Measurements from ENCODE around the gene GGT6. TPM values are rescaled to one million over a fixed set of nuclear protein-coding genes. Genes with fewer than 3 reads are reported as not detected.

GGT6 gene
- total RNA-seq, 2 experiments from 2014 or later: not detected

GRCh38 chr17:4515501-4515900, 44.9 kb downstream of the GGT6 start:
- H3K36me3 Mint-ChIP-seq (ENCODE audit: low read depth): no peaks in the 10 kb centered on the region
- no peaks in the 10 kb centered on the region for H3K27me3 ChIP-seq (ENCODE audit: control insufficient read depth in 1 of 2, insufficient read depth in 2 of 2, low read length in 2 of 2)
- POLR2A ChIA-PET: no interaction called here
- intact Hi-C loops (cut with DNase I, micrococcal nuclease): no loop called here
- H3K4me3 Mint-ChIP-seq: no peak overlapping the region
- TF ChIP-seq CTCF (IDR thresholded peaks at IDR 0.05): no peak
- H3K4me1 Mint-ChIP-seq (ENCODE audit: low read depth): no peaks in the 10 kb centered on the region
- H3K4me1 ChIP-seq (ENCODE audit: insufficient read depth, low read length): no peaks in the 10 kb centered on the region
- H3K4me3 ChIP-seq (ENCODE audit: low read length): no peak overlapping the region
- H3K9me3 ChIP-seq (ENCODE audit: control insufficient read depth in 1 of 2, insufficient read depth in 1 of 2, low read length in 2 of 2): no peaks in the 10 kb centered on the region
- H3K27ac Mint-ChIP-seq: no peak overlapping the region
- H3K36me3 ChIP-seq (ENCODE audit: insufficient read depth, low read length): no peaks in the 10 kb centered on the region
- H3K27ac ChIP-seq (ENCODE audit: low read depth in 1 of 2, low read length in 2 of 2): no peak overlapping the region
- H3K9me3 Mint-ChIP-seq: no peaks in the 10 kb centered on the region
- no peak for ATAC-seq (ENCODE audit: poor library complexity)
- DNase-seq: no peak
- CTCF ChIA-PET: no interaction called here
- no peaks in the 10 kb centered on the region for H3K27me3 Mint-ChIP-seq

GRCh38 chr17:4514779-4515178, 45.6 kb downstream of the GGT6 start:
- Mint-ChIP-seq H3K27ac (no peak overlapping the region), H3K4me3 (no peak overlapping the region), H3K9me3 (no peaks in the 10 kb centered on the region), H3K36me3 (ENCODE audit: low read depth) (no peaks in the 10 kb centered on the region), H3K4me1 (ENCODE audit: low read depth) (peaks cover under 1% of the 10 kb centered on the region), H3K27me3 (no peaks in the 10 kb centered on the region)
- ChIA-PET CTCF (no interaction called here), POLR2A (no interaction called here)
- DNase-seq: no peak
- no peaks in the 10 kb centered on the region for H3K36me3 ChIP-seq (ENCODE audit: insufficient read depth, low read length)
- peaks cover 3% of the 10 kb centered on the region for H3K4me1 ChIP-seq (ENCODE audit: insufficient read depth, low read length)
- H3K9me3 ChIP-seq (ENCODE audit: control insufficient read depth in 1 of 2, insufficient read depth in 1 of 2, low read length in 2 of 2): no peaks in the 10 kb centered on the region
- H3K4me3 ChIP-seq (ENCODE audit: low read length): no peak overlapping the region
- no peak overlapping the region for H3K27ac ChIP-seq (ENCODE audit: low read depth in 1 of 2, low read length in 2 of 2)
- intact Hi-C loops (cut with DNase I, micrococcal nuclease): no loop called here
- no peak for ATAC-seq (ENCODE audit: poor library complexity)
- no peaks in the 10 kb centered on the region for H3K27me3 ChIP-seq (ENCODE audit: control insufficient read depth in 1 of 2, insufficient read depth in 2 of 2, low read length in 2 of 2)
- TF ChIP-seq CTCF (IDR thresholded peaks at IDR 0.05): no peak

GRCh38 chr17:4514206-4514605, 46.2 kb downstream of the GGT6 start:
- Histone ChIP-seq H3K4me1 (ENCODE audit: insufficient read depth, low read length) (peaks cover 9% of the 10 kb centered on the region), H3K9me3 (ENCODE audit: control insufficient read depth in 1 of 2, insufficient read depth in 1 of 2, low read length in 2 of 2) (no peaks in the 10 kb centered on the region), H3K36me3 (ENCODE audit: insufficient read depth, low read length) (no peaks in the 10 kb centered on the region), H3K4me3 (ENCODE audit: low read length) (no peak overlapping the region), H3K27me3 (ENCODE audit: control insufficient read depth in 1 of 2, insufficient read depth in 2 of 2, low read length in 2 of 2) (no peaks in the 10 kb centered on the region), H3K27ac (ENCODE audit: low read depth in 1 of 2, low read length in 2 of 2) (no peak overlapping the region)
- no peak for DNase-seq
- H3K9me3 Mint-ChIP-seq: no peaks in the 10 kb centered on the region
- POLR2A ChIA-PET: no interaction called here
- H3K4me1 Mint-ChIP-seq (ENCODE audit: low read depth): peaks cover 6% of the 10 kb centered on the region
- CTCF ChIA-PET: no interaction called here
- H3K4me3 Mint-ChIP-seq: no peak overlapping the region
- no peak for ATAC-seq (ENCODE audit: poor library complexity)
- no peak overlapping the region for H3K27ac Mint-ChIP-seq
- H3K27me3 Mint-ChIP-seq: no peaks in the 10 kb centered on the region
- no peak for TF ChIP-seq CTCF (IDR thresholded peaks at IDR 0.05)
- no peaks in the 10 kb centered on the region for H3K36me3 Mint-ChIP-seq (ENCODE audit: low read depth)
- intact Hi-C loops (cut with DNase I, micrococcal nuclease): no loop called here

All from CD4-positive, alpha-beta T cell (primary cell).